Measurements from ENCODE around the gene SMIM45.

GRCh38 chr22:41935015-41935351 lies 17.0 kb upstream of the SMIM45 start:
- TF ChIP-seq CTCF (IDR thresholded peaks at IDR 0.05; ENCODE audit: control extremely low read depth in 1 of 3, insufficient read depth in 1 of 3, low read depth in 1 of 3, low read length in 3 of 3) (no peak), POLR2A (IDR thresholded peaks at IDR 0.05; ENCODE audit: control extremely low read depth in 1 of 2, low read depth in 2 of 2, low read length in 2 of 2) (no peak), EP300 (IDR thresholded peaks at IDR 0.05; ENCODE audit: borderline replicate concordance in 1 of 2, low read depth in 2 of 2, low read length in 2 of 2) (no peak), EGR1 (IDR thresholded peaks at IDR 0.05; ENCODE audit: borderline replicate concordance, low read depth, low read length) (no peak), POLR2AphosphoS5 (IDR thresholded peaks at IDR 0.05; ENCODE audit: low read depth, low read length) (no peak), BRCA1 (IDR thresholded peaks at IDR 0.05; ENCODE audit: low read depth, low read length) (no peak), ZNF274 (IDR thresholded peaks at IDR 0.05; ENCODE audit: borderline replicate concordance, extremely low read depth, low read length) (no peak), KDM1A (IDR thresholded peaks at IDR 0.05; ENCODE audit: borderline replicate concordance, low read length) (no peak), GABPA (IDR thresholded peaks at IDR 0.05; ENCODE audit: borderline replicate concordance, insufficient read depth, low read length) (no peak), CEBPB (IDR thresholded peaks at IDR 0.05; ENCODE audit: low read depth, low read length) (no peak), HDAC6 (IDR thresholded peaks at IDR 0.05; ENCODE audit: low read depth, low read length) (no peak), SIRT6 (IDR thresholded peaks at IDR 0.05; ENCODE audit: low read length) (no peak), MAX (IDR thresholded peaks at IDR 0.05) (no peak)

Data from H1 (cell line).